Measurements from ENCODE around the gene UBL7. TPM values are rescaled to one million over a fixed set of nuclear protein-coding genes. Genes with fewer than 3 reads are reported as not detected.

UBL7 gene
- polyA plus RNA-seq, 3 donors from 2014 or later = 110 to 163 (median 128) TPM

DNA sequence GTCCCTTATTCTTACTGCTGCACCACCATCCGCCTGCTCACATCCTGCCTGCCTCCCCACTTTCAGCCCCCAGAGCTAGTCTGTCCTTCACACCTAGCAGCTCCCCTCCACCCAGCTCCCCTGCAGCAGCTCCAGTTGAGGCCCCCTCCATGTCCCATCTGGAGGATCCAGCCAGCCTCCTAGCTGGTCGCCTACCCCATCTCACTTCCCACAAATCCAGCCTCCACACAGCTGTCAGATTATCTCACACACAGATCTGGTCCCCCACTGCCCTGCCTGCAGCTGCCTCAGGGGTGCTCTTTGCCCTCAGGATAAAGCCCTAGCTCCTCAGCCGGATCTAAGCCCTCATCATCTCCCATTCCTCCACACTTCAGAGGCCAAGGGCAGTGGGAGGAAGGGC is 18.4 kb downstream of the UBL7 start:
- peaks cover 0 to 5% of the 10 kb centered on the region in 2 donors for H3K4me1 Mint-ChIP-seq
- no peak for DNase-seq
- peaks cover 18 to 27% (median 19%) of the 10 kb centered on the region in 3 donors for H3K36me3 Mint-ChIP-seq
- no peak overlapping the region for H3K4me3 Mint-ChIP-seq
- H3K27me3 Mint-ChIP-seq (ENCODE audit: low read depth in 3 of 3) = peaks cover 0 to 2% (median 2%) of the 10 kb centered on the region in 3 donors
- H3K9me3 Mint-ChIP-seq = no peaks in the 10 kb centered on the region
- peak overlapping the region in 1 of 6 donors; percentile 19 for H3K27ac Mint-ChIP-seq

DNA sequence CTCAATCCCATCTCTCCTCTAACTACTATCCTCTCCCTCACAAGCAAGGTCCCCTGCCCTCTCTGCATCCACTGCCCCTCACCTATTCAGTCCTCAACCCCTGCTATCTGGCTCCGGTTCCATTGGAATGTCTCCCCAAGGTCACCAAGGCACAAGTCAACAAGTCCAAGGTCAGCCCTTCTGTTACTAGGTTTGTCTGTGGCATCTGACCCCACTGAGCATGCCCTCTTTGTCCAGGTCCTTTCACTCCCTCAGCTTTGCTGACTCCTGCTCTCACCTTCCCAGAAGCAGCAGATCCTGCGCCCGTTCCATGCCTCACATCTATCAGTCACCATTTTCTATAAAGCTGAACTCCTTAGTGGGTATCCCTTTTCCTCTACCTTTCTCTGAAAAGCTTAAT is 18.9 kb downstream of the UBL7 start:
- Mint-ChIP-seq H3K36me3 (peaks cover 18 to 25% (median 19%) of the 10 kb centered on the region in 3 donors), H3K4me3 (no peak overlapping the region), H3K27ac (peak overlapping the region in 2 of 6 donors; percentile 19 to 32), H3K4me1 (peaks cover 0 to 5% of the 10 kb centered on the region in 2 donors), H3K27me3 (ENCODE audit: low read depth in 3 of 3) (peaks cover 0 to 2% (median 2%) of the 10 kb centered on the region in 3 donors), H3K9me3 (no peaks in the 10 kb centered on the region)
- DNase-seq = no peak

DNA sequence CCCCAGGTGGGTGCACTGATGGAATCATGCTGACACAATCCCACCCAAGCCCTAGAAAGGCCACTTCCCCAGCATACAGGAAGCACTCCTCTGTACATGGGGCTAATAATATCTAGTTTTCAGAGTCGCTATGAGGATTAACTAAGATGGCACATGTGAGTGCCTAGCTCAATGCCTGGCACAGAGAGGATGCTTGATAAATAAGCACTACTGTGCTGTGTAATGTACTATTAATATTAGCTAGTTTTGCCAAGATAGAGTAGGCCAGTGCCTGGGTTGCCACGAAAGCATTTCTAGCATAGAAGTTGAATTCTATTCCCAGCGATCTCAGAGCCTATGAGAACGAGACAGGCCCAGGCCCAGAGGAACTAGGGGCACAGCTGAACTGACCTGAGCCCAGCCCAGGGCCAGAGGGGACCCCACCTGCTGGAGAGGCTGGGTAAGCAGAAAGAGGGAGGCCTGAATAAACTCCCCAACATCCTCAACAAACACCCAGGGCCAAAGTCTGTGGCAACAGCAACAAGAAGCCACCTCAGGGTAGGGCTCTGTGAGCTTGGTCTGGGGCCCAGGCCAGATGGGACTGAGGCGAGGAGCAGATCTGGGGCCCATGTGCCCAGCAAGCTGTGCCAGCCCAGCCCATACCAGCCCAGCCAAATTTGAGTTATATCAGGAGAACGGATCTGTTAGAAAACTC is 19.6 kb downstream of the UBL7 start:
- no peak for DNase-seq
- H3K9me3 Mint-ChIP-seq = no peaks in the 10 kb centered on the region
- no peak overlapping the region for H3K27ac Mint-ChIP-seq
- peaks cover 0 to 2% (median 2%) of the 10 kb centered on the region in 3 donors for H3K27me3 Mint-ChIP-seq (ENCODE audit: low read depth in 3 of 3)
- H3K36me3 Mint-ChIP-seq = peaks cover 14 to 18% (median 14%) of the 10 kb centered on the region in 3 donors
- H3K4me1 Mint-ChIP-seq = peaks cover 0 to 5% of the 10 kb centered on the region in 2 donors
- H3K4me3 Mint-ChIP-seq = no peak overlapping the region

DNA sequence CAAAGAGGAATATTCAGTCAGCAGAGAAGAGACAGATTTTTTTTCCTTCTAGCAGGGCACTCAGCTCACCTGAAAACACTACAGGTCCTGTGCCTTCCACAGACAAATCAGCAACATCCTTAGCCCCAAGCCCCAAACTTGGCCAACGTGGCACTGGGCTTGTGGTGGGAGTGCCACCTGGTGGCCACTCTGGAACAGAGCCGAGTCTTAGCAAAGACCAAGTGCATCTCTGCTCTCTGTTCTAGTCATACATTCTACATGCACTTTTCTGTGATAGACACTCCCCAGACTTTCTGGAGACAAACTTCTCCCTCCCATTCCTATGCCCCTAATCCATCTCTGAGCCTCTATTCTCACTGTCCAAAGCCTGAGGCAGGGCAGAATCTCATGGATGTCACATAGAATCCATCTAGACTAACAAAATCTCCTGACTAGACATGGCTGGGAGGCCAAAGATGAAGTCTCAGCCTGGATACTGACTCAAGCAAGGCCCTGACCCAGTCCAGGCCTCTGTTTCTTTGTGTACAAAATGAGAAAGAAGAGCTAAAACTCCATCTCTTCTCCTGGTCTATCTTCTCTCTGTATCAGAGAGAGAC is 22.1 kb downstream of the UBL7 start:
- Mint-ChIP-seq H3K9me3 (no peaks in the 10 kb centered on the region), H3K27ac (no peak overlapping the region), H3K27me3 (ENCODE audit: low read depth in 3 of 3) (peaks cover 0 to 3% (median 2%) of the 10 kb centered on the region in 3 donors), H3K36me3 (no peaks in the 10 kb centered on the region), H3K4me1 (peaks cover 20 to 24% of the 10 kb centered on the region in 2 donors), H3K4me3 (no peak overlapping the region)
- peak; percentile 65 to 74 (median 68) for DNase-seq

DNA sequence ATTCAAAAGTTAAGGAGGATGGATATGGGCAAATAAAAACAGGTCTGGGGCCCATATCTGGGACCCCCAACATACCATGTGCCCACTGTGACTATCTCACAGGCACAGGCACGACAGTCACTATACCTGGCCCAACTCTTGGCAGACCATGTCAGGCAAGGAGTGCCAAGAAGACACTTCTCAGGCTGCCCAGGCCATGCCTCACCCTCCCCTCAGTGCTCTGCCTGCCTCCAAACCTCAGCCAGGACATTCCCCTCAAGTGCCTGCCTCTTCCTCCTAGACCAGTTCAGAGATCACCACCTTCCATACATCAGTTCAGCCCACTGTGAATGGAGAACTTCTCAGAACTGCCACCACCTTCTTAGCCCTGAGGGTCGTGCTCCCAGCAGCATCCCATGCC is 22.8 kb downstream of the UBL7 start:
- H3K4me1 Mint-ChIP-seq = peaks cover 20 to 24% of the 10 kb centered on the region in 2 donors
- H3K4me3 Mint-ChIP-seq = no peak overlapping the region
- peaks cover 0 to 3% (median 2%) of the 10 kb centered on the region in 3 donors for H3K27me3 Mint-ChIP-seq (ENCODE audit: low read depth in 3 of 3)
- H3K36me3 Mint-ChIP-seq = no peaks in the 10 kb centered on the region
- H3K27ac Mint-ChIP-seq = no peak overlapping the region
- no peak for DNase-seq
- H3K9me3 Mint-ChIP-seq = no peaks in the 10 kb centered on the region

DNA sequence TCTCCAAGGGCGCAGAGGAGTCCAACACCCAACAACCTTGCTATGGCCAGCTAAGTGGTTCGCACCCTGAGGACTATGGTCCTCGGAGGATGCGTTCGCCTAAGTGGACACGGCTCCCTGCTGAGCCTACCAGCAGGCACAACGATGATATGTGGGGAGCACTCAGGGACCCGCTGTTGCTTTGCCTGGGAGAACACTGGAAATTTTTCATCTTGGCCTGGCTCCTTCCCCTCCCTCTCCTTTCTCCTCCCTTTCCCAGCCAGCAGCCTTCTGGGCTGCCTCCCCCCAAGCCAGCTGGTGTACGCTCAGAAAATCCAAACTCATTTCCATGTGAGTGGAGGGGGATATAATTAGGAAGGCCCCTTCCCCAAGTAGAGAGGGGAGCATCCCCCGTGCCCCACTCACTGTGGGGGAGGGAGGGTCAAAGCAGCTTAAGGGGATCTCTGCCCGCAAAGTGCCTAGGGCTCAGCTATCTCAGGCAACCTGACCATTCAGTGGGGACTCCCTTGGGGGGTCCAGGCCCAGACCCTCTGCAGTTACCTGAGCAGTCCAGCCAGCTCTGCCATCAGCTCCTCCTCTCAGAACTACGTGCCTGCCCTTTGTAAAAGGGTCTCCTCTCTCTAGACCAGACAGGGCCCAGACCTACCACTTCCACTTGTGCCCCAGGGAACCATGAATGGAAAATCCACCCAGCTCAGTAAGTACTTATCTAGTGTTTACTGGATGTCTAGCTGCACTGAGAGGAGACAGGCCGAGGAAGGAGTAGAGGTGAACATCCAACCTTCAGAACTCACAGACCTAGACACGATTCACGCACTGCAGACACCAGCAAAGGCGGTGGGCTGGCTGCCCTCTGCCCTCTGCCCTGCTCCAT is 26.5 kb downstream of the UBL7 start:
- Mint-ChIP-seq H3K4me1 (peaks cover 31 to 56% of the 10 kb centered on the region in 2 donors), H3K27me3 (ENCODE audit: low read depth in 3 of 3) (peaks cover 0 to 2% (median 2%) of the 10 kb centered on the region in 3 donors), H3K9me3 (no peaks in the 10 kb centered on the region), H3K27ac (peak overlapping the region; percentile 76 to 87 (median 82)), H3K4me3 (peak overlapping the region; percentile 79 to 87 (median 84)), H3K36me3 (no peaks in the 10 kb centered on the region)
- DNase-seq = no peak

DNA sequence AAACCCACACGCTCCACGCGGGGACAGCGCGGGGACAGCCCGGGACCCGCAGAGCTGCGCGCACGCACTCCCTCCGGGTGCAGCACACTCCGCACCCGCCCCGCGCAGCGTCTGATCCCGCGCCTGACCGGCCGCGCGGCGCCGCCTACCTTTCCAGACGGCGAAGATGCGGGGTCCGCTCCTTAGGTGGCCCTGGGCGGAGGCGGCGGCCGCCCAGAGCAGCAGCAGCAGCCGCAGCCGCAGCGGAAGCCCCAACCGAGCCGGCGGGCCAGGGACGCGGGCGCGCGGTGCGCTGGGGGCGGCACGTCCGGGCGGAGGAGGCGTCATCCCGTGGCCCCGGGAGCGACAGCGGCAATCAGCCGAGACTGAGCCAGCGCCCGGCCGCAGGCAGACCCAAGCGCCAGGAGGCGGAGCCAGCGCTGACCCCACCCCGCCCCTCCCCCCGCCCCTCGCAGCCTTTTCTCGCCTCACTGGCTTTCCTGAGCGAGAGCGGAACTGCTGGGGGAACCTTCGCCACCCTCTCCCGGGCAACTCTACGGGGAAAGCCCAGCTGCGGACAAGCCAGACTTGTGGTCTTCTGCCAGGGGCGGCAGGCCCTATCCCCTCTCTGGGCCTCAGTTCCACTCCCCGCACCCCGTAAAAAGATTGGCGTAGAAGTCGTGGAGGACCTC is 27.2 kb downstream of the UBL7 start, which contains the start of gene SEMA7A:
Gene SEMA7A, minus strand, starts transcription at position 367 of the 671 bp plus-strand sequence. Its CDS starts 40 bp downstream, at position 327.
- H3K27ac Mint-ChIP-seq = peak within 1 kb of the TSS; percentile 76 to 87 (median 82)
- H3K4me3 Mint-ChIP-seq = peak within 1 kb of the TSS; percentile 79 to 87 (median 84)
- no peaks in the 10 kb centered on the region for H3K36me3 Mint-ChIP-seq
- H3K4me1 Mint-ChIP-seq = peaks cover 31 to 56% of the 10 kb centered on the region in 2 donors
- DNase-seq = peak; percentile 80 to 84 (median 83)
- peaks cover 0 to 2% (median 2%) of the 10 kb centered on the region in 3 donors for H3K27me3 Mint-ChIP-seq (ENCODE audit: low read depth in 3 of 3)
- no peaks in the 10 kb centered on the region for H3K9me3 Mint-ChIP-seq

DNA sequence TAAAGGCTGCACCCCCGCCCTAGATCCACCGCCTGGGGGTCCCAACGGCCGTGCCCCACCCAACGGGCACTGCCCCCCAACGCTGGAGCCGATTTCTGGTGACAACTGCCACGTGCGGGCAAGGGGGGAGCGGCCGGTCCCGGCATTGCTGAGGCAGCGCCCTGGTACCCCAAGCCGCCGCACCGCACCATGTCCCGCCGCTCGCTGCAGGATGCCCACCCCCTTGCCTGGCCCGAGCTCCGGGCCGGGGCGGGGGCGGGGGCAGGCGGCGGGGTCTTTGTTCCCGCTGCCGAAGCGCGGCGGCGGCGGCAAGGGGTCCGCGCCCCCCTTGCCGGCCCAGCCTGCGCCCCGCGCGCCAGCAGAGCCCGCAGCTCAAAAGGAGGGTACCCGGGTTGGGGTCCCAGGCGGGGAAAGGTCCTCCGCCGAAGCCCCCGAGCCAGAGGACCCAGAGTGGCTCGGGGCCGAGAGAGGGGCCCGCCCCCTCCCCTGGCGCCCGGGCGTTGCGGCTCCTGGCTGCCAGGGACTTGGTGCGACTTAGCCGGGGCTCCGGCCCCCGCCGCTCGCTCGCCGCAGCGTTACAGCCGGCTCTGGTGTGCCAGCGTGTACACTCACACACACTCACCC is 27.9 kb downstream of the UBL7 start:
- Mint-ChIP-seq H3K9me3 (no peaks in the 10 kb centered on the region), H3K4me1 (peaks cover 31 to 58% of the 10 kb centered on the region in 2 donors), H3K27ac (no peak overlapping the region)

DNA sequence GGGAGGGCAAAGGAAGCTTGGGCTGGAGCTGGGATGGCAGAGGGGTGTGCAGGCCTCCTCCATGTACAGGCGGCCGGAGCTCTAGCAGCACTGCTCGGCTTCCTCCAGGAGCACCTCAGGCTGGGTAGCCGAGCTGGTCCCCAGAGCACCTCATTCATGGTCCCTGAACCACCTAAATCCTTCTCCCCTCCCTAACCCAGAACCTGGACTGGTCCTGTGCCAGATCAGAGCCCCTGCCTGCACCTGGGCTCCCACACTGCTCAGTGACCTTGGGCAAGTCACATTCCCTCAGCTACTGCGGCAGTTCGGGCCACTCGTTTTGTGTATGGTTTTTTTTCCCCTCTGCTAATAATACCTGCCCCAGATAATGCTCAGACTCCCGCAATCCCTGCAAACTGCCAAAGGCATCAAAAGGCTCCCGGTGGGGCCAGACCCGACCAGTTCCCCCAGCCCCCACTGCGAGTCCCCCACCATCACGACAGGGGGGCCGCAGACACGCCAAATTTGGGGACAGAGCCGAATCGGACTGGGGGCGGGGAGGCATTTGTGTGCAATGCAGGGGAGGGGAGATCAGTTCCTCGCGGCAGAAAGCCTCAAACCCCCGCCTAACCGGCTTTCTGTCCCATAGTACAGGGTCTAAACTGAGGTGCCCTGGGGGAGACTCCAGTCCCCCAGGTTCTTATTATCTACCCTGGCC is 28.5 kb downstream of the UBL7 start:
- DNase-seq = no peak
- peak overlapping the region; percentile 65 to 79 (median 76) for H3K4me3 Mint-ChIP-seq
- H3K27me3 Mint-ChIP-seq (ENCODE audit: low read depth in 3 of 3) = peaks cover 0 to 2% (median 2%) of the 10 kb centered on the region in 3 donors
- H3K27ac Mint-ChIP-seq = peak overlapping the region in 4 of 6 donors; percentile 39 to 78 (median 54)
- peaks cover 31 to 58% of the 10 kb centered on the region in 2 donors for H3K4me1 Mint-ChIP-seq
- no peaks in the 10 kb centered on the region for H3K9me3 Mint-ChIP-seq
- no peaks in the 10 kb centered on the region for H3K36me3 Mint-ChIP-seq

More for the DNA sequence above, 27.9 kb downstream of the UBL7 start:
- Mint-ChIP-seq H3K4me3 (peak overlapping the region; percentile 33 to 79 (median 76)), H3K27me3 (ENCODE audit: low read depth in 3 of 3) (peaks cover 0 to 2% (median 2%) of the 10 kb centered on the region in 3 donors), H3K36me3 (no peaks in the 10 kb centered on the region)
- DNase-seq = peak in 1 of 3 donors; percentile 7

DNA sequence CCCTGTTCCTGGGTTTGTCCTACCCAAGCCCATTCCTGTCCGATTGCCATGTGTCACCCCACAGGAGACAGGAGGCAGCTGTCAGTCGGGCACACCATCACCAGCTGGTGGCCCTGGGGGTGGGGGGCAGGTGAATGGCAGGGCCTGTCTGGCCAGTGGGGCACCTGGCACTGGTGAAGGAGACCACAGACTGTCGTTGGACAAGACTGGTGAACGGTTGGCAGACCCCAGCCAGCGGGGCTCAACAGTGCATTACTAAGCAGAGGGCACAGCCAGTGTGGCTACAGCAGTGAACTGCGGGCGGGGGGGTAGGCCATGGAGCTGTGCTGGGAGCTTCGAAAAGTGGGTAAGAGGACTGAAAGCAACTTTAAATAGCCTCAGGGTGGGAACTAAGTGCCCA is 29.3 kb downstream of the UBL7 start:
- peaks cover 0 to 3% (median 0%) of the 10 kb centered on the region in 3 donors for H3K36me3 Mint-ChIP-seq
- peak overlapping the region; percentile 34 to 79 (median 75) for H3K4me3 Mint-ChIP-seq
- peaks cover 0 to 2% (median 2%) of the 10 kb centered on the region in 3 donors for H3K27me3 Mint-ChIP-seq (ENCODE audit: low read depth in 3 of 3)
- H3K27ac Mint-ChIP-seq = peak overlapping the region in 1 of 6 donors; percentile 54
- peaks cover 31 to 58% of the 10 kb centered on the region in 2 donors for H3K4me1 Mint-ChIP-seq
- H3K9me3 Mint-ChIP-seq = no peaks in the 10 kb centered on the region
- DNase-seq = no peak

DNA sequence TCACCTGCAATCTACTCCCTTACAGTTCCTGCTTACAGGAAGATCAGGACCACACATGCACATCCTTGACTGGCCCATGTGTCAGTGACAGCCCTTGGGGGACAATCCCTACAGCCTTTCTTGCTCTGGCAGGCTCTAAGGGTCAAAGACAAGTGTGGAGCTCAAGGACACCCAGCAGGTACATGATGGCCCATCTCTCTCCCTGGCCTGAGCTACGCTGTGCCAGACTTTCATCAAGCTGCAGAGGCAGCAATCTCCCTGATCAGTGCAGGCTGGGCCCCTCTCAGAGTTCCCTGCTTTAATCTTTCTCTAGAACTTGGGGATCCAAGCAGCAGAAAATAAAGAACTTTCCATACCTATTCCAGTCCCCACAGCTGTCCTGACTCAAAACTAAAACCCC is 29.8 kb downstream of the UBL7 start:
- Mint-ChIP-seq H3K4me3 (peak overlapping the region; percentile 34 to 79 (median 65)), H3K9me3 (no peaks in the 10 kb centered on the region), H3K27ac (peak overlapping the region in 4 of 6 donors; percentile 17 to 54 (median 35)), H3K27me3 (ENCODE audit: low read depth in 3 of 3) (peaks cover 0 to 2% (median 2%) of the 10 kb centered on the region in 3 donors), H3K4me1 (peaks cover 31 to 61% of the 10 kb centered on the region in 2 donors), H3K36me3 (peaks cover 0 to 4% (median 3%) of the 10 kb centered on the region in 3 donors)
- DNase-seq = no peak

DNA sequence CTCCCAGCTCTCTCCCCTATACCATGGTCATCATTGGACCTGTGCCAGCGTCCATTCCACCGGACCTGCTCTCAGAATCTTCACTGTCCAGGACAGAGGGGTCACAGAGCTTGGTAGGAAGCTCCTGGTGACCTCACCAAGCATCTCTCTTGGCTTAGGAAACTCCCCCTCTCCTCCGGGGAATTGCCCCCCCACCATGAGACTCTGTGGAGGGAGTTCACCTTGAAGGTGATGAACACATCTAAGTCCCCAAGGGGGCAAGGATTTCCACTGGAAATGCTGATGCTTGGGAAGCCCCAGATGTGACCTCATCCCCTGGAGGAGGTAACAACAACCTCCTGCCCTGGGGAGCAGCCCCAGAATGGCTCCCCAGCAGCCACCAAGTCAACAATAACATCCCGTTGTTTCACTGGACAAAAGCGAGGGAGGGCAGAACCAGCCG is 30.4 kb downstream of the UBL7 start:
- Mint-ChIP-seq H3K4me3 (peak overlapping the region in 1 of 5 donors; percentile 4), H3K27me3 (ENCODE audit: low read depth in 3 of 3) (peaks cover 0 to 2% (median 2%) of the 10 kb centered on the region in 3 donors), H3K27ac (no peak overlapping the region)

More for the DNA sequence above, 30.4 kb downstream of the UBL7 start:
- Mint-ChIP-seq H3K9me3 (no peaks in the 10 kb centered on the region), H3K4me1 (peaks cover 27 to 56% of the 10 kb centered on the region in 2 donors), H3K36me3 (peaks cover 0 to 4% (median 3%) of the 10 kb centered on the region in 3 donors)
- no peak for DNase-seq

All from immature natural killer cell (primary cell).